ENCODE measurements around the gene MAST2. TPM values are rescaled to one million over a fixed set of nuclear protein-coding genes. Genes with fewer than 3 reads are reported as not detected.

Gene MAST2
- total and polyA plus RNA-seq, 9 of the 15 experiments (the other 6 are each of a cell fraction or from before 2014, with no cell fraction given), result 0.73 to 32.0 (median 17.8) TPM

- TF ChIP-seq HBP1 (CRISPR knock-in tag; IDR thresholded peaks at IDR 0.05) (peak; percentile 6; the same call in 1 of the 2 replicates), SREBF1 (IDR thresholded peaks at IDR 0.05; ENCODE audit: borderline replicate concordance, low read depth, low read length) (0 out of 2 replicates have a peak, but pooled peaks have one; percentile 14), AFF4 (CRISPR knock-in tag; IDR thresholded peaks at IDR 0.05) (peak; percentile 65; the same call in 1 of the 2 replicates), ZBTB40 (IDR thresholded peaks at IDR 0.05) (peak; percentile 37; the same call in 1 of the 2 replicates), ZBTB40 (CRISPR knock-in tag; IDR thresholded peaks at IDR 0.05) (no peak), SIN3B (IDR thresholded peaks at IDR 0.05; ENCODE audit: low read depth) (no peak), UBTF (IDR thresholded peaks at IDR 0.05; ENCODE audit: borderline replicate concordance in 1 of 2, low read depth in 2 of 2, low read length in 2 of 2) (0 out of 4 replicates have a peak, but pooled peaks of 1 of the 2 experiments have one; percentile 34), ZNF175 (CRISPR knock-in tag; IDR thresholded peaks at IDR 0.05; ENCODE audit: low read depth) (no peak), POLR2AphosphoS5 (IDR thresholded peaks at IDR 0.05; ENCODE audit: control insufficient read depth, insufficient read depth, low read depth, low read length) (peak; percentile 28; the same call in 1 of the 2 replicates)
Observed at GRCh38 chr1:45803299-45803780, at the start of gene MAST2 (continued).
